Fibroblast of the aortic adventitia (primary cell): Measurements from ENCODE around the gene CAMTA1. TPM values are rescaled to one million over a fixed set of nuclear protein-coding genes. Genes with fewer than 3 reads are reported as not detected.

Experiments used
- DNase-seq: peaks from one replicate; pipeline ENCODE4 v3.0.0-alpha.2; 2010; ENCODE audit warnings: low read depth
- H3K4me3 ChIP-seq: 2 replicates; pipeline ENCODE4 v1.5.1; 2011; ENCODE audit warnings: low read depth, mild to moderate bottlenecking, control low read depth, low read length, moderate library complexity
- total RNA-seq: library from RNA; depleted of rRNA; stranded (reverse); fragments of >200 nt; gene quantifications from 2 replicates; pipeline ENCODE4 v1.2.3, GENCODE V29; 2012; ENCODE audit warnings: low replicate concordance
- TF ChIP-seq, protein P1 (sequence below): IDR thresholded peaks from 2 replicates; pipeline ENCODE4 v1.5.1; 2011; ENCODE audit warnings: mild to moderate bottlenecking, low read length, control low read depth, inconsistent platforms; ENCODE audit not compliant: insufficient read depth

Gene CAMTA1
- total RNA-seq, 1 donor = 91.9 TPM

DNA sequence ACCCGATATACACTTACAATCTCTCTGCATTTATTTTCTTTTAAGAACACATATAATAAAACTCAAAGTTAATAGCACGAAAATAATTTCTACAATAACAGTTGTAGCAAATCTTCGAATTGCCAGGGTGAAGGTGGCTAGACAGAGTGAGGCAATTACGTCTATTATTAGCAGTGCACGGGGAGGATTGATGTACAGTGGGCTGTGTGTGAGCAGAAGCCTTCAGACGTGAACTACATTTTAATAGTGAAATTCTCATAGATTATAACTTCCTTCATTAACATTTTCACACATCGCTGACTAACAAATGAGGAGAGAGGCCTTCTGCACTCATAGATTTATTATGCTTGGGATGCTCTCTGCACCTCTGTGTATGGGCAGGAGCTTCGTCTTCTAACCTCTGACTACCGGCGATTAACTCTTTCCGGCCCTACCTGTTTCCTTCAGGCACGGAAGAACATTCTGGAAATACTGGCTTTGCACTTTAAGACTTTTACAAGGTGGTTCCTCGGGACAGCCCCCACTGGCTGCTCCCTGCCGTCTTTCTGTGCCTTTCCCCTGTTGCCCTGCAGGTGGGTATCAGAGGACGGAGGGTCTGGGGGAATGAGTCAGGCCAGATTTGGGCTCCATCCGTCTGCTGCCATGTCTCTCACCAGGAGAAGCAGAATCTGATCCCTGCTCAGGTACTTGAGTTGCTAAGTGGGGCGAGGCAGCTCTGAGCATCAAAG is 200.5 kb downstream of the CAMTA1 start:
- TF ChIP-seq, protein P1, sequence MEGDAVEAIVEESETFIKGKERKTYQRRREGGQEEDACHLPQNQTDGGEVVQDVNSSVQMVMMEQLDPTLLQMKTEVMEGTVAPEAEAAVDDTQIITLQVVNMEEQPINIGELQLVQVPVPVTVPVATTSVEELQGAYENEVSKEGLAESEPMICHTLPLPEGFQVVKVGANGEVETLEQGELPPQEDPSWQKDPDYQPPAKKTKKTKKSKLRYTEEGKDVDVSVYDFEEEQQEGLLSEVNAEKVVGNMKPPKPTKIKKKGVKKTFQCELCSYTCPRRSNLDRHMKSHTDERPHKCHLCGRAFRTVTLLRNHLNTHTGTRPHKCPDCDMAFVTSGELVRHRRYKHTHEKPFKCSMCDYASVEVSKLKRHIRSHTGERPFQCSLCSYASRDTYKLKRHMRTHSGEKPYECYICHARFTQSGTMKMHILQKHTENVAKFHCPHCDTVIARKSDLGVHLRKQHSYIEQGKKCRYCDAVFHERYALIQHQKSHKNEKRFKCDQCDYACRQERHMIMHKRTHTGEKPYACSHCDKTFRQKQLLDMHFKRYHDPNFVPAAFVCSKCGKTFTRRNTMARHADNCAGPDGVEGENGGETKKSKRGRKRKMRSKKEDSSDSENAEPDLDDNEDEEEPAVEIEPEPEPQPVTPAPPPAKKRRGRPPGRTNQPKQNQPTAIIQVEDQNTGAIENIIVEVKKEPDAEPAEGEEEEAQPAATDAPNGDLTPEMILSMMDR = no peak
- no peak for DNase-seq
- H3K4me3 ChIP-seq = no peak overlapping the region

DNA sequence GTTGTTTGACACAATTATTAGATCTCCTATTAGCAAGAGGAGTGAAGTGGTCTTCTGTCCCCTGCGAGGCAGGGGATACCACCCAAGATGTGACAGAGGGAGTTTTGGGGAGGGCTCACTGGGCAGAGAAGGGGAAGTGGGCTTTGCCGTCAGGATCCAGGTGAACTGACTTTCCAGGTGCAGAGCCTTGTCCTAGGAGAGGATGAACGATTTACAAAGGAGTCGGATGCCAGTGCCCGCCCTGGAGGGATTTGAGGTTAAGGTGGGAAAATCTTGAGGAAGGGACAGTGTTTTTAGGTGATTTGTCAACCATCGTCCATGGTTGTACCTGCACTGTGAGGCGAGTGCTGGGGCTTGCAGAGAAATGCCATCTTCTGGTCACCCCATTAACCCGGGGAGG is 201.0 kb downstream of the CAMTA1 start:
- TF ChIP-seq, protein P1 = no peak
- H3K4me3 ChIP-seq = no peak overlapping the region
- no peak for DNase-seq

- TF ChIP-seq, protein P1 = no peak
- no peak for DNase-seq
- no peak overlapping the region for H3K4me3 ChIP-seq
These were observed 202.7 kb downstream of the CAMTA1 start for GRCh38 chr1:6987940-6988339.

DNA sequence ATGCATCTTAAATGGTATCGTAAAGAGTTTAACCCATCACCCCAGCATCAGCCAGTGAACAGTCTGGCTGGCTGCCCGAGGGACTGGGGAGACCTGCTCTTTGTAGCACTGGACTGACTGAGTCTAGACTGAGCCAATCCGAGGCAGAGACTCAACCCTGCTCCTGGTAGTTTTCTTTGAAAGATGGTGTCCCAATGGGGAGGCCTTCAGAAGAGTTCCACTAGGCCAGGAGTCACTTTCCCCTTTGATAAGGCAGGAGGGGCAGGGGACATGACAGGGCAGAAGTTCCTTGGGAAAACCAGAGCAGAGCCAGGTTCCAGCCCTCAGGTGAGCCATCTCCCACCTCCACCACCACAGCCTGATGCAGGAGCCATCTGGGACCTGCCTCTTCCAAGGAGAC is 203.5 kb downstream of the CAMTA1 start:
- TF ChIP-seq, protein P1 = no peak
- no peak for DNase-seq

GRCh38 chr1:6989212-6990159 is 204.2 kb downstream of the CAMTA1 start:
- no peak overlapping the region for H3K4me3 ChIP-seq
- no peak for DNase-seq
- TF ChIP-seq, protein P1 = no peak

More for the DNA sequence above, 203.5 kb downstream of the CAMTA1 start:
- H3K4me3 ChIP-seq = no peak overlapping the region

DNA sequence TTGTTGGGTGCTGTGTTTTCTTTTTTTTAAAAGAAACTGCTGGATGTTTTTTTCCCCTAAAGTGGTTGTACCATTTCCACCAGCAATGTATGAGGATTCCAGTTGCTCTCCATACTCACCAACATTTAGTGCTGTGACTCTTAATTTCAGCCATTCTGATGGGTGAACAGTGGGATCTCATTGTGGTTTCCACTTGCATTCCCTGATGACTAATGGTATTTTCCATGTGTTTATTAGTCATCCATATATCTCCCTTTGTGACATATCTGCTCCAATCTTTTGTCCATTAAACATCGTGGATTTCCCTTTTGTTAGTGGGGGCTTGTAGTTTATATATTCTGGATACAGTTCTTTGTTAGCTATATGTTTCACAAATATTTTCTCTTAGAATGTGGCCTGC is 206.0 kb downstream of the CAMTA1 start:
- no peak overlapping the region for H3K4me3 ChIP-seq
- peak; percentile 48 for DNase-seq
- TF ChIP-seq, protein P1 = no peak
